ENCODE data around the gene RNLS. TPM values are rescaled to one million over a fixed set of nuclear protein-coding genes. Genes with fewer than 3 reads are reported as not detected.

RNLS gene
- total and polyA plus RNA-seq, 2 of the 8 experiments (the other 6 are each of a cell fraction or from before 2014, with no cell fraction given) = 7.5 to 12.7 TPM

DNA sequence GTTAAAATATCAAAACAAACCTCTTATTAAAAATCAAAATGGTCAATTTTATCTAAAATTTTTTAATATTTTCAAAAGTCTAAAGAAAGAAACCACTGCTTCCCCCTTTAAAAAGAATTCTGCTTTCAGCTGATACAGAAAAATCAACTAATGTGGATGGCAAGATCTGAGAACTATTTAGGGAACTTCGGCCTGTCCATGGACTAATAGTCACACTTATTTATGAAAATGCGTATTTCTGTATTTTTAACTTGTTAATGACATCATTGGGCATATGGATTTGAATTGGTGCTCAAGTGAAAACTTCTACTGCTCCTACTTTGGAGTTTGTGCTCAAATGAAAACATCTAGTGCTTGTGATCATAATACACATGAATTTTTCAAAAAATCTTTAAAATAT is 31.9 kb downstream of the RNLS start (continued):
- TF ChIP-seq FOSL1 (IDR thresholded peaks at IDR 0.05; ENCODE audit: insufficient read depth, low read depth, low read length) (no peak), RNF2 (IDR thresholded peaks at IDR 0.05; ENCODE audit: borderline replicate concordance, low read depth, low read length, missing control alignments, poor library complexity, severe bottlenecking) (no peak), SIN3A (conservative IDR thresholded peaks at IDR 0.05 in 1 of 2, IDR thresholded peaks at IDR 0.05 in 1 of 2; ENCODE audit: low read depth in 1 of 2, low read length in 2 of 2) (no peak)
